B cell (primary cell): ENCODE data around the gene CALHM4. TPM values are rescaled to one million over a fixed set of nuclear protein-coding genes. Genes with fewer than 3 reads are reported as not detected.
A peak's percentile ranks its signal among the peaks of the same experiment; 100 is the strongest.

ENCODE experiments used
- ATAC-seq: fragments of 200-7000 bp; cut with Tn5 transposase; one replicate; pipeline ENCODE4 v1.10.0; 2021; ENCODE audit warnings: low read depth, mild to moderate bottlenecking, moderate number of reproducible peaks, moderate library complexity
- CTCF ChIA-PET: fragments of 350-600 bp; sonication (Branson Sonifier 250); formaldehyde crosslinking; loops from one replicate; lab custom pipeline; 2021; ENCODE audit warnings: antibody characterized with exemption, inconsistent platforms; lab: Charles Lee
- POLR2A ChIA-PET: fragments of 350-600 bp; sonication (Branson Sonifier 250); formaldehyde crosslinking; loops from one replicate; lab custom pipeline; 2021; ENCODE audit warnings: antibody characterized with exemption; lab: Charles Lee
- DNase-seq: peaks from one replicate; pipeline ENCODE4 v3.0.0; 2013
- H2AFZ ChIP-seq: 2 replicates; pipeline ENCODE4 v1.6.1; 2012; ENCODE audit warnings: mild to moderate bottlenecking, low read depth, low read length; ENCODE audit not compliant: insufficient read depth, poor library complexity, severe bottlenecking
- H3K27ac ChIP-seq, 2 donors: 1 replicate in 1 of 2; 2 replicates in 1 of 2; pipeline ENCODE4 v1.5.1; 2012 to 2013; ENCODE audit warnings: low read length in 2 of 2, mild to moderate bottlenecking in 2 of 2, moderate library complexity in 1 of 2
- H3K27me3 ChIP-seq, 4 experiments: fragments of 200-600 bp in 1 of 4; sonication (generic) in 1 of 4; replicated peaks in 1 of 4; 1 replicate in 2 of 4; 2 replicates in 2 of 4; pipeline versions ENCODE4 v1.6.1 to v1.7.0; 2013 to 2016; ENCODE audit warnings: low read length in 3 of 4, mild to moderate bottlenecking in 2 of 4, mixed read lengths in 1 of 4, moderate library complexity in 1 of 4; ENCODE audit not compliant: insufficient read depth in 4 of 4, control insufficient read depth in 3 of 4; ENCODE audit errors: control extremely low read depth in 1 of 4
- H3K36me3 ChIP-seq, 2 experiments: replicated peaks in 1 of 2; 1 replicate in 1 of 2; 2 replicates in 1 of 2; pipeline versions ENCODE4 v1.6.1 to v1.7.1; 2013; ENCODE audit warnings: low read length in 1 of 2; ENCODE audit not compliant: insufficient read depth in 2 of 2, control insufficient read depth in 1 of 2; ENCODE audit errors: control extremely low read depth in 1 of 2, extremely low read depth in 1 of 2
- H3K4me1 ChIP-seq, 2 donors: fragments of 200-600 bp in 1 of 2; sonication (generic) in 1 of 2; 1 replicate in 1 of 2; 2 replicates in 1 of 2; pipeline versions ENCODE4 v1.5.1 to v1.6.1; 2013 to 2017; ENCODE audit warnings: low read length in 2 of 2; ENCODE audit not compliant: control insufficient read depth in 2 of 2, insufficient read depth in 2 of 2
- H3K4me2 ChIP-seq: replicated peaks from 2 replicates; pipeline ENCODE3; 2012; ENCODE audit warnings: mild to moderate bottlenecking, low read depth, low read length; ENCODE audit not compliant: poor library complexity, severe bottlenecking
- H3K4me3 ChIP-seq, 5 experiments: fragments of 200-600 bp in 1 of 5; sonication (generic) in 1 of 5; 1 replicate in 3 of 5; 2 replicates in 2 of 5; pipeline versions ENCODE4 v1.5.1 to v1.7.0; 2011 to 2016; ENCODE audit warnings: low read length in 4 of 5, mild to moderate bottlenecking in 4 of 5, low read depth in 2 of 5, control low read depth in 1 of 5, moderate library complexity in 1 of 5; ENCODE audit not compliant: insufficient read depth in 1 of 5; ENCODE audit errors: control extremely low read depth in 1 of 5, extremely low read depth in 1 of 5
- H3K79me2 ChIP-seq: fragments of 200-600 bp; sonication (generic); one replicate; pipeline ENCODE4 v1.6.0; 2016; ENCODE audit warnings: low read length; ENCODE audit not compliant: control insufficient read depth, insufficient read depth
- H3K9ac ChIP-seq: fragments of 200-600 bp; sonication (generic); 2 replicates; pipeline ENCODE4 v1.6.1; 2017; ENCODE audit warnings: mild to moderate bottlenecking, low read length, moderate library complexity
- H3K9me3 ChIP-seq, 3 donors: one replicate each; pipeline versions ENCODE4 v1.6.1 to v1.7.1; 2013; ENCODE audit warnings: low read length in 2 of 3; ENCODE audit not compliant: control insufficient read depth in 2 of 3, insufficient read depth in 1 of 3; ENCODE audit errors: control extremely low read depth in 1 of 3
- H4K20me1 ChIP-seq: 2 replicates; pipeline ENCODE4 v1.6.0; 2012; ENCODE audit warnings: mild to moderate bottlenecking, low read length; ENCODE audit not compliant: insufficient read depth, control insufficient read depth, poor library complexity, severe bottlenecking
- H3K27ac Mint-ChIP-seq: one replicate; pipeline ENCODE4 v1.8.0; 2021; ENCODE audit warnings: mixed read lengths
- H3K27me3 Mint-ChIP-seq: one replicate; pipeline ENCODE4 v1.8.0; 2021; ENCODE audit warnings: mixed read lengths
- H3K4me1 Mint-ChIP-seq: one replicate; pipeline ENCODE4 v1.8.0; 2021; ENCODE audit warnings: mixed read lengths
- H3K4me3 Mint-ChIP-seq: one replicate; pipeline ENCODE4 v1.8.0; 2021; ENCODE audit warnings: mixed read lengths
- H3K9me3 Mint-ChIP-seq: one replicate; pipeline ENCODE4 v1.8.0; 2022; ENCODE audit warnings: mixed read lengths; ENCODE audit not compliant: insufficient read depth
- CTCF ChIP-seq: fragments of 200-600 bp; IDR thresholded peaks from one replicate; pipeline ENCODE4 v1.8.0; 2022; ENCODE audit warnings: antibody characterized with exemption, mild to moderate bottlenecking
- EZH2 ChIP-seq: IDR thresholded peaks from 2 replicates; pipeline ENCODE4 v1.6.1; 2012; ENCODE audit warnings: borderline replicate concordance, low read depth, mild to moderate bottlenecking, moderate library complexity, low read length; ENCODE audit not compliant: insufficient read depth, poor library complexity, severe bottlenecking
- WGBS: methylation state at CpG from one replicate; pipeline ENCODE4 v1.1.5; 2013; ENCODE audit warnings: missing lambda C conversion rate; ENCODE audit not compliant: insufficient coverage; 5-methylcytosine and 5-hydroxymethylcytosine counted together
- intact Hi-C: fragments of 100-400 bp; cut with micrococcal nuclease; formaldehyde crosslinking; loops from one replicate; pipeline ENCODE4 v1.10.0; 2022
- polyA plus RNA-seq: library from polyadenylated mRNA; depleted of rRNA; stranded (reverse); fragments of >200 nt; gene quantifications from 2 replicates; pipeline ENCODE4 v1.2.3, GENCODE V29; 2012
- total RNA-seq, 2 donors: library from RNA; stranded (reverse); fragments of 120-200 nt in 1 of 2; gene quantifications; 1 replicate in 1 of 2; 2 replicates in 1 of 2; pipeline versions ENCODE4 v1.2.3 to v1.2.4, GENCODE V29; 2013 to 2022

CALHM4 gene
- total and polyA plus RNA-seq, 2 donors (not counting 1 experiment from before 2014, with no cell fraction given) = not detected

DNA sequence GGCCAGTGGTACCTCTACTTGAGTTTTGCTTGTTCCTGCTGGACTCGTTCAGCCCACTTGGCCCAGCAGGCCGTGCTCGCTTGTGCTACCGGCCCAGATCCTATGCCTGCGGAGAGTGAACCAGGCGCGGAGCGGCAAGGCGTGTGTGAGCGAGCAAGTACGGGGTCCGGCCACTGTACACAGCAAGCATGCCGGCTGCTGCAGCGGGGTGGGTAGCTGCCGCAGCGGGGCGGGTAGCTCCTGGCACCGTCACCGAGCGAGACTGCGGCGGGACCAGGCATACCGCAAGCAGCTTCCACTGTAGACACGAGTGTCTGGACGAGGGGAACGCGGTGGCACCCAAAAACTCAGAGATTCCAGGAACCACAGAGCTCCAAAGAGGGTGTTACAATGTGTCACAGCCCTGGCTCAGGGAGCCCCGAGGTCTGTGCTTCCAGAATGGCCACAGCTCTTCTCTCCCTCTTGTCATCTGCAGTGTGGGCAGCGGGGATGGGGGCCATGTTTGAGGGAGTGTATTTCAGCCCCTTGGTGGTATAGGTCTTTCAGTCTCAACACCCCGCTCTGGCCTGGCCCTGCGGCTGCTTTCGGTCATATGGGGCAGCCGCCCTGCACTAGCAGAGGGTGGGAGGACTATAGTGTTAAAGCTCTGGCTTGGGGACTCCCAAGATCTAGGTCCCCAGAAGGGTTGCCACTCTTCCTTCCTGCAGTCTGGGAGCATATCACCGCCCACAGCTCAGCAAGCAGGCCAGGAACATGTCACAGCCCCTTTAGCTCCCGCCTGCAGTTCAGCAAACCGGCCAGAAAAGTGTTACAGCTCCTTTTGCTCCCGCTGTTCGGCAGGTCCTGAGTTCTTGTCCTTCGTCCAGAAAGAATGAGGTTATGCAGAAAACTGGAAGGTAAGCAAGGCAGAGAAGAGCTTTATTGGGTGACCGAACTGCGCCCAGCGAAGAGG is 11.6 kb downstream of the CALHM4 start:
- H3K4me3 Mint-ChIP-seq = peak overlapping the region; percentile 64
- H3K4me1 Mint-ChIP-seq = peaks cover 17% of the 10 kb centered on the region
- Histone ChIP-seq H3K27ac (no peak overlapping the region), H3K27me3 (peaks cover 0 to 14% (median 9%) of the 10 kb centered on the region in 4 experiments), H3K36me3 (no peaks in the 10 kb centered on the region), H3K9me3 (no peaks in the 10 kb centered on the region), H3K9ac (peak overlapping the region; percentile 22), H3K4me3 (peak overlapping the region in 3 of 5 experiments; percentile 1 to 23 (median 16)), H2AFZ (peak overlapping the region; percentile 79), H3K4me1 (peaks cover 14 to 15% of the 10 kb centered on the region in 2 donors), H3K4me2 (peak overlapping the region; percentile 62), H3K79me2 (no peaks in the 10 kb centered on the region), H4K20me1 (no peaks in the 10 kb centered on the region)
- WGBS = 57% methylated on average over 40 of the region's 42 CpGs
- peak; percentile 16 for ATAC-seq
- no peaks in the 10 kb centered on the region for H3K9me3 Mint-ChIP-seq
- TF ChIP-seq EZH2 (no peak), CTCF (no peak)
- DNase-seq = peak; percentile 33
- H3K27me3 Mint-ChIP-seq = peaks cover 31% of the 10 kb centered on the region
- no peak overlapping the region for H3K27ac Mint-ChIP-seq
- POLR2A ChIA-PET = interaction anchor here (0.7 kb wide), 1 partner anchor 277 kb away, joined by 7 read pairs; no protein-coding TSS in a partner anchor
- CTCF ChIA-PET = interaction anchor here (0.7 to 4.1 kb wide), 7 partner anchors 10 to 347 kb away, joined by 3 to 29 read pairs (median 4); no protein-coding TSS in a partner anchor
- intact Hi-C loops = loop anchor here (10.0 kb wide), 1 partner anchor 550 kb away; no protein-coding TSS in a partner anchor
